Activated CD4-positive, alpha-beta T cell treated with anti-CD3 and anti-CD28 coated beads for 36 hours (primary cell): ENCODE measurements around the gene FXN. TPM values are rescaled to one million over a fixed set of nuclear protein-coding genes. Genes with fewer than 3 reads are reported as not detected.
A peak's percentile ranks its signal among the peaks of the same experiment; 100 is the strongest.

ENCODE experiments used
- ATAC-seq: fragments of 200-7000 bp; cut with Tn5 transposase; one replicate; pipeline ENCODE4 v1.10.0; 2021; ENCODE audit warnings: mild to moderate bottlenecking, moderate library complexity
- CTCF ChIA-PET: fragments of 350-600 bp; sonication (Branson Sonifier 250); formaldehyde crosslinking; loops from one replicate; lab custom pipeline; 2021; ENCODE audit warnings: antibody characterized with exemption; lab: Charles Lee
- POLR2A ChIA-PET: fragments of 350-600 bp; sonication (Branson Sonifier 250); formaldehyde crosslinking; loops from one replicate; lab custom pipeline; 2021; ENCODE audit warnings: antibody characterized with exemption, inconsistent platforms; lab: Charles Lee
- DNase-seq: peaks from one replicate; pipeline ENCODE4 v3.0.0-alpha.2; 2020
- H3K27ac Mint-ChIP-seq: one replicate; pipeline ENCODE4 v1.8.0; 2021; ENCODE audit warnings: mixed read lengths
- H3K27me3 Mint-ChIP-seq: one replicate; pipeline ENCODE4 v1.8.0; 2021; ENCODE audit warnings: mixed read lengths
- H3K36me3 Mint-ChIP-seq: one replicate; pipeline ENCODE4 v1.8.0; 2021; ENCODE audit warnings: low read depth, mixed read lengths
- H3K4me1 Mint-ChIP-seq: one replicate; pipeline ENCODE4 v1.8.0; 2021; ENCODE audit warnings: mixed read lengths
- H3K4me3 Mint-ChIP-seq: one replicate; pipeline ENCODE4 v1.8.0; 2021; ENCODE audit warnings: mild to moderate bottlenecking, moderate library complexity, mixed read lengths
- H3K9me3 Mint-ChIP-seq: one replicate; pipeline ENCODE4 v1.8.0; 2021; ENCODE audit warnings: low read depth, mixed read lengths
- intact Hi-C, 2 experiments: fragments of 100-400 bp; cut with DNase I in 1 of 2; cut with micrococcal nuclease in 1 of 2; formaldehyde crosslinking; loops; one replicate each; pipeline versions ENCODE4 v1.14.2 to v1.15.1; 2022 to 2024; cut with DNase I, micrococcal nuclease
- total RNA-seq, 2 experiments: library from RNA; stranded (reverse); gene quantifications; one replicate each; pipeline ENCODE4 v1.2.3, GENCODE V29; 2021

Gene FXN
- total RNA-seq, 2 experiments from 2014 or later = 23.2 to 24.2 TPM

GRCh38 chr9:69023650-69024049 is 11.9 kb upstream of the FXN start:
- peaks cover 35% of the 10 kb centered on the region for H3K4me1 Mint-ChIP-seq
- CTCF ChIA-PET = interaction anchor here (0.8 kb wide), 2 partner anchors 12 to 20 kb away, joined by 3 read pairs; partner anchors contain the start of gene FXN

DNA sequence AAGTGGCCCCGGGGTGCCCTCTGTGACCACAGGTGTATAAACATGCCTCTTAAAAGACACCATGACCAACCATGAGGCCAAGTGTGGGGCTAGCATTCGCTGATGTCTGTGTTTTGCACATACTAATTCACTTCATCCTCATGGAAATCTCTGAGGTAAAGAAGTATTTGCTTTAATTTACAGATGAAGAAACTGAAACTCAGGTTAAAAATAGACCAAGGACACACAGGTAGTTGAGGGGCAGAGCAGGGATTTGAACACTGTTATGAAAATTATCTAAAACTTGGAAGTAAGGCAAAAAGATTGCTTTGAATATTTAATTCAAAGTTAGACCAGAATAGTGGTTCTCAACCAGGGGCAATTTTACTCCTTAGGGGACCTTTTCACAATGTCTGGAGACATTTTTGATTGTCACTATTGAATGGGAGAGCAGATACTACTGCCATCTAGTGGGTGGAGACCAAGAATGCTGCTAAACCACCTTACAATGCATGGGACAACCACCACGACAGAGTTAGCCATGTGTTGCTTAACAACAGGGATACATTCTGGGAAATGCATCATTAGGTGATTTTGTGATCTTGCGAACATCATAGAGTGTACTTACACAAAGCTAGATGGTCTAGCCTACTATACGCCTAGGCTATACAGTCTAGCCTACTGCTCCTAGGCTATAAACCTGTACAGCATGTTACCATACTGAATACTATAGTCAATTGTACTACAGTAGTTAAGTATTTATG is 8.0 kb upstream of the FXN start:
- peaks cover 35% of the 10 kb centered on the region for H3K4me1 Mint-ChIP-seq
- POLR2A ChIA-PET = no interaction called here
- H3K36me3 Mint-ChIP-seq = no peaks in the 10 kb centered on the region

More at GRCh38 chr9:69023650-69024049, 11.9 kb upstream of the FXN start:
- DNase-seq (no peak), ATAC-seq (no peak)
- intact Hi-C loops = loop anchor here in 1 of 2 experiments (10.0 kb wide), 1 partner anchor 319 kb away; the partner anchor contains the start of gene PIP5K1B
- no peaks in the 10 kb centered on the region for H3K27me3 Mint-ChIP-seq
- POLR2A ChIA-PET = no interaction called here
- H3K9me3 Mint-ChIP-seq = no peaks in the 10 kb centered on the region
- H3K27ac Mint-ChIP-seq = no peak overlapping the region
- H3K4me3 Mint-ChIP-seq = no peak overlapping the region
- no peaks in the 10 kb centered on the region for H3K36me3 Mint-ChIP-seq

DNA sequence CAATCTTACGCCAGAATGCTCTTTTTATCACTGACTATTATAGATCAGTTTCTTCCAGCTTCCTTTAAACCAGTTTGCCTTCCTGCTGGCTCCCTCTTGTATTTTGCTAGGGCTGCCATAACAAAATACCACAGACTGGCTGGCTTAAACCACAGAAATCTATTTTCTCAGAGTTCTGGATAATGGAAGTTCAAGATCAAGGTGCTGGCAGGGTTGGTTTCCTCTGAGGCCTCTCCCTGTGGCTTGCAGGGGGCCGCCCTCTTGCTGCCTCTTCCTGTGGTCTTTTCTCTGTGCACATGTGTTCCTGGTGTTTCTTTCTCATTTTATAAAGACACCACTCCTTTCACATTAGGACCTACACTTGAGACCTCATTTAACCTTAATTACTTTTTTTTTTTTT is 6.8 kb upstream of the FXN start:
- H3K36me3 Mint-ChIP-seq = no peaks in the 10 kb centered on the region
- POLR2A ChIA-PET = no interaction called here
- intact Hi-C loops = loop anchor here in 1 of 2 experiments (10.0 kb wide), 1 partner anchor 324 kb away; the partner anchor contains the start of gene PIP5K1B
- no peak overlapping the region for H3K27ac Mint-ChIP-seq
- peak; percentile 51 for DNase-seq
- H3K9me3 Mint-ChIP-seq = peaks cover 4% of the 10 kb centered on the region
- CTCF ChIA-PET = interaction anchor here (0.6 to 1.4 kb wide), 9 partner anchors 21 to 445 kb away, joined by 3 to 5 read pairs (median 3); no protein-coding TSS in a partner anchor
- peak; percentile 59 for ATAC-seq
- H3K4me1 Mint-ChIP-seq = peaks cover 35% of the 10 kb centered on the region
- no peak overlapping the region for H3K4me3 Mint-ChIP-seq
- no peaks in the 10 kb centered on the region for H3K27me3 Mint-ChIP-seq

More for the DNA sequence above, 8.0 kb upstream of the FXN start:
- CTCF ChIA-PET = interaction anchor here (0.5 to 1.4 kb wide), 11 partner anchors 11 to 465 kb away, joined by 3 to 5 read pairs (median 3); no protein-coding TSS in a partner anchor
- no peak overlapping the region for H3K4me3 Mint-ChIP-seq
- ATAC-seq (peak; percentile 86), DNase-seq (peak; percentile 57)
- H3K9me3 Mint-ChIP-seq = peaks cover 4% of the 10 kb centered on the region
- no peak overlapping the region for H3K27ac Mint-ChIP-seq
- intact Hi-C loops = loop anchor here (1.0 to 10.0 kb wide), 2 partner anchors 323 to 443 kb away; partner anchors contain the start of gene PIP5K1B (in 1 of the 2)
- H3K27me3 Mint-ChIP-seq = no peaks in the 10 kb centered on the region

DNA sequence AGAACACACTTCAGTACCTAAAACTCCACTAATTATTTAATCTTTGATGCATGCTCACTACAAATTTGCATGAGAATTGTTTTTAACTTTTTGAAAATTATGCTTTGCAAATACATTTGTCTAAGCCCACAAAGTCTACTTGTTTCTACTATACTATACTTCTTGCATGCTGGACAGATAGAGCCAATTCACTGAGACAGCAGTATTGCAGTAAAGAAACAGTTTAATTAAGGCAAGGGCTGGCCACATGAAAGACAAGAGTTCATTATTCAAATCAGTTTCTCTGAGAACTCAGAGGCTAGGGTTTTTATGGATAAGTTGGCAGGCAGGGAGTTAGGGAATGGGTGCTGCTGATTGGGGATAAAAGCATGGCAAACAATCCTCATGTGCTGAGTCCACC is 6.0 kb upstream of the FXN start:
- intact Hi-C loops = loop anchor here in 1 of 2 experiments (10.0 kb wide), 1 partner anchor 325 kb away; the partner anchor contains the start of gene PIP5K1B
- POLR2A ChIA-PET = no interaction called here
- Mint-ChIP-seq H3K36me3 (no peaks in the 10 kb centered on the region), H3K27ac (no peak overlapping the region), H3K27me3 (no peaks in the 10 kb centered on the region), H3K4me1 (peaks cover 33% of the 10 kb centered on the region), H3K9me3 (peaks cover 4% of the 10 kb centered on the region), H3K4me3 (no peak overlapping the region)
- CTCF ChIA-PET = no interaction called here
- ATAC-seq (no peak), DNase-seq (no peak)

GRCh38 chr9:69030851-69031645 is 4.5 kb upstream of the FXN start:
- peaks cover 35% of the 10 kb centered on the region for H3K4me1 Mint-ChIP-seq
- ChIA-PET CTCF (interaction anchor here (0.5 to 2.0 kb wide), 5 partner anchors 50 to 447 kb away, joined by 3 to 5 read pairs (median 3); no protein-coding TSS in a partner anchor), POLR2A (no interaction called here)
- no peak overlapping the region for H3K27ac Mint-ChIP-seq
- DNase-seq = no peak
- no peaks in the 10 kb centered on the region for H3K36me3 Mint-ChIP-seq
- peaks cover 4% of the 10 kb centered on the region for H3K9me3 Mint-ChIP-seq
- intact Hi-C loops = loop anchor here in 1 of 2 experiments (10.0 kb wide), 2 partner anchors 724 to 1384 kb away; partner anchors contain the start of gene KLF9
- no peaks in the 10 kb centered on the region for H3K27me3 Mint-ChIP-seq
- H3K4me3 Mint-ChIP-seq = no peak overlapping the region
- no peak for ATAC-seq

DNA sequence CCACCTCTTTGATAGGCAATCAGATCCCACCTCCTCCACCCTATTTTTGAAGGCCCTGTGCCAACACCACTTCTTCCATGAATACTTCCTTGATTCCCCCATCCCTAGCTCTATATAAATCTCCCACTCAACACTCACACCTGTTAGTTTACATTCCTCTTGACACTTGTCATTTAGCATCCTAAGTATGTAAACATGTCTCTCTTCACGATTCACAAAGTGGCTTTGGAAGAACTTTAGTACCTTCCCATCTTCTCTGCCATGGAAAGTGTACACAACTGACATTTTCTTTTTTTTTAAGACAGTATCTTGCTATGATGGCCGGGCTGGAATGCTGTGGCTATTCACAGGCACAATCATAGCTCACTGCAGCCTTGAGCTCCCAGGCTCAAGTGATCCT is 1.5 kb upstream of the FXN start:
- Mint-ChIP-seq H3K27me3 (no peaks in the 10 kb centered on the region), H3K4me3 (no peak overlapping the region), H3K36me3 (peaks cover 3% of the 10 kb centered on the region), H3K4me1 (peaks cover 29% of the 10 kb centered on the region), H3K9me3 (peaks cover 4% of the 10 kb centered on the region), H3K27ac (no peak overlapping the region)
- ChIA-PET CTCF (interaction anchor here (0.5 to 2.2 kb wide), 3 partner anchors 76 to 759 kb away, joined by 3 to 8 read pairs (median 3); no protein-coding TSS in a partner anchor), POLR2A (interaction anchor here (0.6 kb wide), 1 partner anchor 130 kb away, joined by 3 read pairs; no protein-coding TSS in a partner anchor)
- intact Hi-C loops = loop anchor here in 1 of 2 experiments (10.0 kb wide), 2 partner anchors 721 to 1381 kb away; partner anchors contain the start of gene KLF9
- no peak for DNase-seq
- no peak for ATAC-seq

GRCh38 chr9:69036309-69036708 is 757 bp downstream of the FXN start:
- peaks cover 17% of the 10 kb centered on the region for H3K4me1 Mint-ChIP-seq
- DNase-seq (peak; percentile 50), ATAC-seq (peak; percentile 37)
- ChIA-PET CTCF (interaction anchor here (0.6 to 2.0 kb wide), 17 partner anchors 12 to 281 kb away, joined by 3 to 8 read pairs (median 3); no protein-coding TSS in a partner anchor), POLR2A (interaction anchor here (1.4 kb wide), 1 partner anchor 1224 kb away, joined by 3 read pairs; no protein-coding TSS in a partner anchor)
- H3K9me3 Mint-ChIP-seq = no peaks in the 10 kb centered on the region
- H3K4me3 Mint-ChIP-seq = peak overlapping the region; percentile 89
- peaks cover 6% of the 10 kb centered on the region for H3K36me3 Mint-ChIP-seq
- no peaks in the 10 kb centered on the region for H3K27me3 Mint-ChIP-seq
- peak overlapping the region; percentile 91 for H3K27ac Mint-ChIP-seq
- intact Hi-C loops = loop anchor here (5.0 to 10.0 kb wide), 6 partner anchors 86 to 1378 kb away; partner anchors contain the start of gene KLF9 (in 1 of the 2)

DNA sequence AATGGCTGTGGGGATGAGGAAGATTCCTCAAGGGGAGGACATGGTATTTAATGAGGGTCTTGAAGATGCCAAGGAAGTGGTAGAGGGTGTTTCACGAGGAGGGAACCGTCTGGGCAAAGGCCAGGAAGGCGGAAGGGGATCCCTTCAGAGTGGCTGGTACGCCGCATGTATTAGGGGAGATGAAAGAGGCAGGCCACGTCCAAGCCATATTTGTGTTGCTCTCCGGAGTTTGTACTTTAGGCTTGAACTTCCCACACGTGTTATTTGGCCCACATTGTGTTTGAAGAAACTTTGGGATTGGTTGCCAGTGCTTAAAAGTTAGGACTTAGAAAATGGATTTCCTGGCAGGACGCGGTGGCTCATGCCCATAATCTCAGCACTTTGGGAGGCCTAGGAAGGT is 1.2 kb downstream of the FXN start:
- H3K4me3 Mint-ChIP-seq = peak overlapping the region; percentile 89
- no peaks in the 10 kb centered on the region for H3K27me3 Mint-ChIP-seq
- no peak for ATAC-seq
- H3K27ac Mint-ChIP-seq = peak overlapping the region; percentile 91
- intact Hi-C loops = loop anchor here (5.0 to 10.0 kb wide), 6 partner anchors 86 to 1378 kb away; partner anchors contain the start of gene KLF9 (in 1 of the 2)
- peaks cover 6% of the 10 kb centered on the region for H3K36me3 Mint-ChIP-seq
- H3K4me1 Mint-ChIP-seq = peaks cover 17% of the 10 kb centered on the region
- ChIA-PET POLR2A (no interaction called here), CTCF (interaction anchor here (0.6 to 1.5 kb wide), 3 partner anchors 39 to 186 kb away, joined by 3 to 6 read pairs (median 3); no protein-coding TSS in a partner anchor)
- DNase-seq = no peak
- no peaks in the 10 kb centered on the region for H3K9me3 Mint-ChIP-seq

DNA sequence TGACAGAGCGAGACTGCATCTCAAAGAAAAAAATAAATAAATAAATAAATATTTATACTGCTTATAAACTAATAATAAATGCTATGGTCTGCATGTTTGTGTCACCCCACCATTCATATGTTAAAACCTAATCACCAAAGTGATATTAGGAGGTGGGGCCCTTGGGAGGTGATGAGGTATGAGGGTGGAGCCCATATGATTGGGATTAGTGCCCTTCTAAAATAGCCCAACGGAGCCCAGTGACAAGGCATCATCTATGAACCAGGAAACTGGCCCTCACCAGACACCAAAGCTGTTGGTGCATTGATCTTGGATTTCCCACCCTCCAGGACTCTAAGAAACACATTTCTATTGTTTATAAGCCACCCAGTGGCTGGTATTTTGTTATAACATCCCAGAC is 5.1 kb downstream of the FXN start:
- Mint-ChIP-seq H3K27ac (no peak overlapping the region), H3K4me3 (no peak overlapping the region), H3K9me3 (no peaks in the 10 kb centered on the region), H3K4me1 (peaks cover 24% of the 10 kb centered on the region), H3K27me3 (no peaks in the 10 kb centered on the region), H3K36me3 (peaks cover 13% of the 10 kb centered on the region)
- no peak for DNase-seq
- CTCF ChIA-PET = interaction anchor here (1.0 kb wide), 1 partner anchor 13 kb away, joined by 4 read pairs; no protein-coding TSS in a partner anchor
- POLR2A ChIA-PET = no interaction called here
- intact Hi-C loops = no loop called here
- no peak for ATAC-seq

GRCh38 chr9:69044240-69045219 is 9.0 kb downstream of the FXN start:
- Mint-ChIP-seq H3K9me3 (no peaks in the 10 kb centered on the region), H3K36me3 (peaks cover 23% of the 10 kb centered on the region), H3K27ac (peak overlapping the region; percentile 67), H3K27me3 (no peaks in the 10 kb centered on the region), H3K4me3 (no peak overlapping the region), H3K4me1 (peaks cover 14% of the 10 kb centered on the region)
- CTCF ChIA-PET = interaction anchor here (0.7 to 1.8 kb wide), 5 partner anchors 9 to 477 kb away, joined by 3 to 7 read pairs (median 3); partner anchors contain the start of gene FXN
- POLR2A ChIA-PET = no interaction called here
- ATAC-seq (peak; percentile 53), DNase-seq (peak; percentile 13)
- intact Hi-C loops = no loop called here
